Omental fat pad (tissue), 4 donors: ENCODE results near the gene NOXRED1. TPM values are rescaled to one million over a fixed set of nuclear protein-coding genes. Genes with fewer than 3 reads are reported as not detected.

Experiments
- ATAC-seq: fragments of 150-250 bp; one replicate; pipeline ENCODE4 v1.9.1; 2016; ENCODE audit warnings: mild to moderate bottlenecking, moderate library complexity; ENCODE audit not compliant: low FRiP score
- DNase-seq: peaks from one replicate; pipeline ENCODE4 v3.0.0-alpha.2; 2019; ENCODE audit warnings: low spot score
- total RNA-seq, 4 donors: library from RNA; depleted of rRNA; stranded (reverse); fragments of >200 nt; gene quantifications; one replicate each; pipeline ENCODE4 v1.1.0, GENCODE V29; 2016
- TF ChIP-seq, protein P1 (sequence below), 3 donors: fragments of 450-650 bp; IDR thresholded peaks; one replicate each; pipeline ENCODE4 v1.5.1; 2016 to 2017; ENCODE audit warnings: antibody characterized with exemption in 3 of 3, mild to moderate bottlenecking in 3 of 3, moderate library complexity in 2 of 3

Gene NOXRED1
- total RNA-seq, 4 donors from 2014 or later = 0.28 to 0.47 TPM; not detected in 2

DNA sequence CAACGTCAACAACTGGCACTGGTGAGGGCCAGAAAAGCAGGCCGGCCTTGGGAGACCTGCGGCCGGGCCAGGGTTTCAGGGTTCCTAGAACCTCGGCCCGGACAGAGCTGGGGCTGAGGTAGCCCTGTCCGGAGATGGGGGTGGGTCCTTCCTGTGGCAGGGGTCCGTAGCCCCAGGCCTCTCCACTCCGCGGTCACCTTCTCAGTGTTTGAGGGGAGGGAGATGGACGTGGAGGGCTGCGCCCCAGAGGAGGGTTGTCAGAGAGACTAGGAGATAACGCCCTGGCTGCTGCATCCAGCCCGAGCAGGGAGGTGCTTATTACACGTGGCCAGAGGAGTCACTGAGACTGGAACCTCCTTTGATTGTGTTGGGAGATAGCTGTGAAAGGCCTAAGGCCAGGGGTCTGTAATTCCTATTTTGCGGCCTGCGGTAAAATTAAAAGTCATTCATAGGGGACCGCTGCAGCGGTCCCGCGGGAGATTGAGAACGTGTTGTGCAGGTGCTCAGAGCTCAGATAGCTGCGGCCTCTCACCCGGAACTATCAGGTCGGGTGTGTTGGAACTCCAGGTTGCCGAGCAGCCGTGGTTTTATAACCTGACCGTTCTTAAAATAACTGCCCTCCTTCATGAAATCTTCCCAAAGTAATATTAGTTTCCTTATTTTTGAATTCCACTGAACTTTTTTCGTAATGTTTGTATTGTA is 35.1 kb upstream of the NOXRED1 start:
- TF ChIP-seq, protein P1, sequence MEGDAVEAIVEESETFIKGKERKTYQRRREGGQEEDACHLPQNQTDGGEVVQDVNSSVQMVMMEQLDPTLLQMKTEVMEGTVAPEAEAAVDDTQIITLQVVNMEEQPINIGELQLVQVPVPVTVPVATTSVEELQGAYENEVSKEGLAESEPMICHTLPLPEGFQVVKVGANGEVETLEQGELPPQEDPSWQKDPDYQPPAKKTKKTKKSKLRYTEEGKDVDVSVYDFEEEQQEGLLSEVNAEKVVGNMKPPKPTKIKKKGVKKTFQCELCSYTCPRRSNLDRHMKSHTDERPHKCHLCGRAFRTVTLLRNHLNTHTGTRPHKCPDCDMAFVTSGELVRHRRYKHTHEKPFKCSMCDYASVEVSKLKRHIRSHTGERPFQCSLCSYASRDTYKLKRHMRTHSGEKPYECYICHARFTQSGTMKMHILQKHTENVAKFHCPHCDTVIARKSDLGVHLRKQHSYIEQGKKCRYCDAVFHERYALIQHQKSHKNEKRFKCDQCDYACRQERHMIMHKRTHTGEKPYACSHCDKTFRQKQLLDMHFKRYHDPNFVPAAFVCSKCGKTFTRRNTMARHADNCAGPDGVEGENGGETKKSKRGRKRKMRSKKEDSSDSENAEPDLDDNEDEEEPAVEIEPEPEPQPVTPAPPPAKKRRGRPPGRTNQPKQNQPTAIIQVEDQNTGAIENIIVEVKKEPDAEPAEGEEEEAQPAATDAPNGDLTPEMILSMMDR (IDR thresholded peaks at IDR 0.05) = no peak
- peak; percentile 36 for ATAC-seq
- DNase-seq = no peak

DNA sequence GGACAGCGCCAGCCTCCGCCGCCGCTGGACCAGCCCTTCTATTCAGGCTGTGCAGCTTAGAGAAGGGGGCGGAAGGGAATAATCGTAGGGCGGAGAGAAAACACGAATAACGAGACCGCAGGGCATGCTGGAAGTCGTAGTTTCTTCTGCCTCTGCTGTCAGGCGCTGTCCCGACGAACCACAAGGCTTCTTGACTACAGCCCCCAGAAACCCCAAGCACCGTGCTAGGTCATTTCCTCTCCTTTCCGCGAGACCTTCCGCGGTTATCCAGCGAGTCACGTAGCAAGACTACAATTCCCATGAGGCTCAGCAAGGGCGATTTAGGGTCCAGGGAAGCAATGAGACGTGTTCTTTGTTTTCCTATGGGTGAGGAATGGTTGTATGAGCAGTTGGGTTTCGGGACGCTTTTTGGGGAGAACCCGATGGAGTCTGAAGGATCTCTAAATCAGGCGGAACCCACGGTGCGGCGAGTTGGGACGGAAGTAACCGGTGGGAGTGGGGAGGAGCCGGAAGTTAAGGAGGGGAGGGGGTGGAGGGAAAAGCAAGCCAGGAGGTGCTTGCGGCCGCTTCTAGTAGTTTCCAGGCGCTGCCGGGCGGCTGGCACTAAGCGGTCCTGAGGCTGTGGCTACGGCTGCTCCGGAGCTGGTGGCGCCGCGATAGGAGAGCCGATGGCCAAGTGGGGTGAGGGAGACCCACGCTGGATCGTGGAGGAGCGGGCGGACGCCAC is 34.4 kb upstream of the NOXRED1 start, which contains the start of the genes AHSA1 and VIPAS39:
Gene AHSA1 (plus strand): TSS at position 572 of the 727 bp plus-strand sequence. CDS start 97 bp downstream, at position 669.
Gene VIPAS39 (minus strand): TSS at position 80 of the 727 bp plus-strand sequence. CDS start 3,499 bp downstream, outside the sequence.
- TF ChIP-seq, protein P1 (IDR thresholded peaks at IDR 0.05) = no peak
- DNase-seq = peak; percentile 70
- peak; percentile 98 for ATAC-seq

DNA sequence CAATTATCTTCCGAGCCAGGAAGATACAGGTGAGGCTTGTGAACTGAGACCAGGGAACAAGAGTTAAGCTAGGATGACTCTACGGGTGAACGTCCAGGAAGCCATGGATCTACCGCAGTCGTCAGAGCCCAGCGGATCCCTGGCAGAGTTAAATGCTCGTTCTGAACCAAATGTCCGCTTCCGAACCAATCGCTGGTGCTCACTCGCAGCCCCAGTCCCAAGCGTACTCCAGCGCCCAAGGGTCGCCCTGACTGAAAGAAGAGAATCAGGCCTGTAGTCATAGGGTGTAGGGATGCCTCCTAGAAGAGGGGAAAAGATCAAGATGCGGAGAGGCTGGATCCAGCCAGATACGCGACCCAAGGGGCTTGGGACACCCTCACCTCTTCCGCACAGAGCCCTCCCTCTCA is 33.8 kb upstream of the NOXRED1 start:
- TF ChIP-seq, protein P1 (IDR thresholded peaks at IDR 0.05) = no peak
- ATAC-seq = peak; percentile 26
- DNase-seq = no peak

DNA sequence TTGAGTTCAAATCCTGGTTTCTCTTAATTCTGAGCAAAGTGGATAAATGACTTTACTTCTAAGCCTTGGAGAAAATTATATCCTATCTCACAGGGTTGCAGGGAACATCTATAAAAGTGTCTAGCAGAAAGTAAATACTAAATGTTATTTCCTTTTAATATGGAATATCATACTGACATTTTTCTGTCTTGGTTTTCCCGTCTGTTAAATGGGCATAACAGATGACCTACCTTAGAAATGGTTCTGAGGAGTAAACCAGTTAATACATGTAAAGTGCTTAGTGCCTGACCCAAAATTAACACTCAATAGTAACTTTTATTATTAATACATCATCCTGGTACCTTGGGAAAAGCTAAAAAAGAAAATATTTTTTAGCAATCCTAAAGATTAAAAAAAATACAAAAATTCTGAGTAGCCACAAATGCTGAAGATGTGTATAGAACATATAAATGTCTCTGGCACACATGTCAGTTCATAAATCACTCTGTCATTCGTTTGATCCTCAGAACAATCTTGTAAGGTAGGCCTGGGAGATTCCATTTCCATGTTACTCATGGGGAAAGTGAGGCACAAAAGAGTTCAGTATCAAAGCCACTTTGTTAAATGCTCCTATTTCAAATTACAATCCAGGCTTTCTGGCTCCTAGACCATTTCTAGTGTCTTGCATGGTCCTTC is 32.8 kb upstream of the NOXRED1 start:
- DNase-seq (no peak), ATAC-seq (no peak)
- TF ChIP-seq, protein P1 (IDR thresholded peaks at IDR 0.05) = no peak

DNA sequence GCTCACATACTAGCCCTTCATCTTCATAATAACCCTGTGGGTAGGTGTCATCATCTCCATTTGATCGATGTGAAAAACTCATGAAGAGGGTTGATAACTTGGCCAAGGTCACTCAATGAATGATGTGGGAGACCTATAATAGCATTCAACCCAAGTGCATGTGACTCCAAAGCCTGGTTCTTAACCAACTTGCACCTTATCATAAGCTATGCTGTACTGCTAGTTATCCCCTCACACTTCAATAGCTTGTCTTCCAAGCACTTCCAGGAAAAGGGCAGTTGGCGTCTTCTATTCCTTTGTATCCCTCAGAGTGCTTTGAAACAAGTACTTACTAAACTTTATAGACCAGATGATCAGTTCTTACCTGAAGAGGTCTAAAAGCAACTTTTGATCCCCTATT is 18.9 kb upstream of the NOXRED1 start:
- no peak for DNase-seq
- no peak for ATAC-seq
- TF ChIP-seq, protein P1 (IDR thresholded peaks at IDR 0.05) = no peak

DNA sequence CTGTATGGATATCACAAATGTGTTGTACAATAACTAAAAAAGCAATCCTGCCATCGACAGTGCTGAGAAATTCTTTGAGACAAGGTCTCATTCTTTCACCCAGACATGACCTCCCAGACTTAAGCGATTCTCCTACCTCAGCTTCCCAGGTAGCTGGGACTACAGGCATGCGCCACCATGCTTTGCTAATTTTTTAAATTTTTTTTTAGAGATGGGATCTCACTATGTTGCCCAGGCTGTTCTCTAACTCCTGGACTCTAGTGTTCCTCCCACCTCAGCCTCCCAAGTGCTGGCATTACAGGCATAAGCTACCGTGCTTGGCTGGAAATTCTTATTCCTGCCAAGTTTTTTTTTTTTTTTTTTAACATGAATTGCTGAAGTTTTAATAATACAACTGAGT is 16.5 kb upstream of the NOXRED1 start:
- TF ChIP-seq, protein P1 (IDR thresholded peaks at IDR 0.05) = no peak
- ATAC-seq = no peak

More for the DNA sequence above, 16.5 kb upstream of the NOXRED1 start:
- DNase-seq = no peak
